Peyer's patch (tissue), 4 donors: ENCODE data around the gene SCP2. TPM values are rescaled to one million over a fixed set of nuclear protein-coding genes. Genes with fewer than 3 reads are reported as not detected.
A peak's percentile ranks its signal among the peaks of the same experiment; 100 is the strongest.
"Not testable (repeated sequence)": the region's sequence is repeated elsewhere in the genome, so short reads cannot be mapped to it uniquely, and the experiment has no call there.

Source experiments
- DNase-seq, 3 donors: peaks; one replicate each; pipeline ENCODE4 v3.0.0-alpha.2; 2017 to 2019
- H3K27ac ChIP-seq, 4 donors: fragments of 200-600 bp; sonication (generic); one replicate each; pipeline ENCODE4 v1.5.1; 2016 to 2019
- H3K27me3 ChIP-seq, 2 donors: fragments of 200-600 bp; sonication (generic); one replicate each; pipeline ENCODE4 v1.5.1; 2019
- H3K36me3 ChIP-seq, 3 donors: fragments of 200-600 bp; sonication (generic); one replicate each; pipeline ENCODE4 v1.5.1; 2016 to 2019
- H3K4me1 ChIP-seq, 4 donors: fragments of 200-600 bp; sonication (generic); one replicate each; pipeline ENCODE4 v1.5.1; 2016 to 2019
- H3K4me3 ChIP-seq, 4 donors: fragments of 200-600 bp; sonication (generic); 1 replicate in 3 of 4; 2 replicates in 1 of 4; pipeline ENCODE4 v1.5.1; 2016 to 2019; ENCODE audit warnings: mild to moderate bottlenecking in 1 of 4
- H3K9me3 ChIP-seq, 4 donors: fragments of 200-600 bp; sonication (generic); one replicate each; pipeline ENCODE4 v1.5.1; 2016 to 2019; ENCODE audit warnings: mild to moderate bottlenecking in 1 of 4
- POLR2A ChIP-seq, 2 donors: fragments of 450-650 bp; IDR thresholded peaks; one replicate each; pipeline ENCODE4 v1.5.1; 2017; ENCODE audit warnings: antibody characterized with exemption in 2 of 2, mild to moderate bottlenecking in 2 of 2, moderate library complexity in 2 of 2
- total RNA-seq, 4 donors: library from RNA; depleted of rRNA; stranded (reverse); fragments of >200 nt; gene quantifications; one replicate each; pipeline ENCODE4 v1.1.0, GENCODE V29; 2016
- TF ChIP-seq, protein P1 (sequence below), 6 experiments: fragments of 450-650 bp in 4 of 6; fragments of 200-600 bp in 2 of 6; sonication (generic) in 1 of 6; IDR thresholded peaks; one replicate each; pipeline ENCODE4 v1.5.1; 2017 to 2019; ENCODE audit warnings: antibody characterized with exemption in 6 of 6, mild to moderate bottlenecking in 3 of 6, moderate library complexity in 1 of 6

Gene SCP2
- total RNA-seq, 4 donors from 2014 or later: 161 to 402 (median 219) TPM

DNA sequence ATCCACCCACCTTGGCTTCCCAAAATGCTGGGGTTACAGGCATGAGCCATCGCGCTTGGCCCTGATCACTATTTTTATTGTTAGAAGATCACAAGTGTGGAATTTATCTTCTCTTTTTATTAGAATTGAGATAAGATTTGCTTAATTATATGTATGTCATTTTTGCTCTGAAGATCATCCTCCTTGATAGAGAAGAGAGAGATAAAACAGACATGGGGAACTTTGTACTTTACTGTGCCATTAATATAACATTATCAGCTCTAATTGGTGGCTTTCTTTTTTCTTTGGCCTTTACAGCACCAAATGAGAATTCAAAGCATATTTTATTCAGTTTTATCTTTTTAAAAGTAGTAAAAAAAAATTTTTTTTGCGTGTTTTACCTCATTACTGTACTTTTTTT, 46.8 kb downstream of the SCP2 start:
- H3K36me3 ChIP-seq: peaks cover 0 to 36% (median 0%) of the 10 kb centered on the region in 3 donors
- TF ChIP-seq, protein P1, sequence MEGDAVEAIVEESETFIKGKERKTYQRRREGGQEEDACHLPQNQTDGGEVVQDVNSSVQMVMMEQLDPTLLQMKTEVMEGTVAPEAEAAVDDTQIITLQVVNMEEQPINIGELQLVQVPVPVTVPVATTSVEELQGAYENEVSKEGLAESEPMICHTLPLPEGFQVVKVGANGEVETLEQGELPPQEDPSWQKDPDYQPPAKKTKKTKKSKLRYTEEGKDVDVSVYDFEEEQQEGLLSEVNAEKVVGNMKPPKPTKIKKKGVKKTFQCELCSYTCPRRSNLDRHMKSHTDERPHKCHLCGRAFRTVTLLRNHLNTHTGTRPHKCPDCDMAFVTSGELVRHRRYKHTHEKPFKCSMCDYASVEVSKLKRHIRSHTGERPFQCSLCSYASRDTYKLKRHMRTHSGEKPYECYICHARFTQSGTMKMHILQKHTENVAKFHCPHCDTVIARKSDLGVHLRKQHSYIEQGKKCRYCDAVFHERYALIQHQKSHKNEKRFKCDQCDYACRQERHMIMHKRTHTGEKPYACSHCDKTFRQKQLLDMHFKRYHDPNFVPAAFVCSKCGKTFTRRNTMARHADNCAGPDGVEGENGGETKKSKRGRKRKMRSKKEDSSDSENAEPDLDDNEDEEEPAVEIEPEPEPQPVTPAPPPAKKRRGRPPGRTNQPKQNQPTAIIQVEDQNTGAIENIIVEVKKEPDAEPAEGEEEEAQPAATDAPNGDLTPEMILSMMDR (IDR thresholded peaks at IDR 0.05): no peak
- no peak for TF ChIP-seq POLR2A (IDR thresholded peaks at IDR 0.05)

DNA sequence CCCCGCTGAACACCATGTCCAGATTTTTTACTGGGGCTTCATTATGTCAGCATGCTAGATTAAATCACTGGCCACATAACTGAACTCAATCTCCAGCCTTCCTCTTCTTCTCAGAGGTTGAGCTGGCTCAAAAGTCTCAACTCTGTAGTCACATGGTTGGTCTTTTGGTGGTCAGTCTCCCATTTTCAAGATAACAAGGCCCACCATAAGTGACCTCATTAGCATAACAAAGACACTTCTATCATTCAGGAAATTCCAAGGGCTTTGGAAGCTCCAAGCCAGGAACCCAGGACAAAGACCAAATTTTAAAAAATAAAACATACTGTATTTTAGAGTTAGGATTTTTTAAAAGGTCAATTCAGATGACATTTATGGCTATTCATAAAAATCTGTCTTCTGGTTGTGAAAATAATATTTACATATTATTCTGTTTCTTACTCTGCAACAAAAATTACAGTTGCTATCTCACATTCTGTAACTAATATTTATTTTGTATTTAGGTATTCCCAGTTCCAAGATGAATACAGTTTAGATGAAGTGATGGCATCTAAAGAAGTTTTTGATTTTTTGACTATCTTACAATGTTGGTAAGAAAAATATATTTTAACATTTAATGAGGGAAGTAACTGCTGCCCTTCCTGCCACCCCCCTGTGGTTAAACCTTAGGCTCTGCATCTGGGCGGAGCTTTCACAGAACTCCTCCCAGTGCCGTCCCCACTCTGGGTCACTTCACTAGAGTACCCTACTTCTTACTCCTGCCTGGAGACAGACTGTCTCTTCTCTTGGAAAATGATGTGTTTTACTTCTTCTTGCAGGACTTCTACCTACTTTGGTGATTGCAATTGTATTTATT, 49.3 kb downstream of the SCP2 start:
- H3K4me1 ChIP-seq: peaks cover 0 to 5% (median 0%) of the 10 kb centered on the region in 4 donors
- no peaks in the 10 kb centered on the region for H3K27me3 ChIP-seq
- TF ChIP-seq, protein P1 (IDR thresholded peaks at IDR 0.05): no peak
- TF ChIP-seq POLR2A (IDR thresholded peaks at IDR 0.05): no peak
- H3K36me3 ChIP-seq: peaks cover 0 to 58% (median 0%) of the 10 kb centered on the region in 3 donors
- DNase-seq: no peak
- H3K9me3 ChIP-seq: no peaks in the 10 kb centered on the region
- no peak overlapping the region for H3K4me3 ChIP-seq
- H3K27ac ChIP-seq: no peak overlapping the region

More for the DNA sequence above, 46.8 kb downstream of the SCP2 start:
- Histone ChIP-seq H3K27me3 (no peaks in the 10 kb centered on the region), H3K4me3 (no peak overlapping the region), H3K9me3 (no peaks in the 10 kb centered on the region), H3K27ac (no peak overlapping the region), H3K4me1 (peaks cover 0 to 13% (median 0%) of the 10 kb centered on the region in 4 donors)
- DNase-seq: peak in 1 of 3 donors; percentile 49

DNA sequence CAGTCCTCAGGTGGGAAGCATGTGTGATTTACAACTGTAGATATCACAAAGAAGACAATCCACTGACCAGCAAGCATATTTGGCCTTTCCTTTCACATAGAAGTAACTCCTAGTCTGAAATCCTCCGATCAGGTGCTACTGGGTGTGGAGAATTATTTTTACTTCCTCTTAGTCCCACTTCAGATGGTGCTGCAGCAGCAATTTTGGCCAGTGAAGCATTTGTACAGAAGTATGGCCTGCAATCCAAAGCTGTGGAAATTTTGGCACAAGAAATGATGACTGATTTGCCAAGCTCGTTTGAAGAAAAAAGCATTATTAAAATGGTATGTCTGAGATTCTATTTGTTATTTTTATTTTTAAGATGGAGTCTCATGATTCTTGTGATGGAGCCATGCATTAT, 51.0 kb downstream of the SCP2 start:
- DNase-seq: no peak
- Histone ChIP-seq H3K4me1 (peaks cover 0 to 5% (median 0%) of the 10 kb centered on the region in 4 donors), H3K36me3 (peaks cover 0 to 68% (median 0%) of the 10 kb centered on the region in 3 donors), H3K9me3 (no peaks in the 10 kb centered on the region), H3K4me3 (no peak overlapping the region), H3K27ac (no peak overlapping the region), H3K27me3 (no peaks in the 10 kb centered on the region)
- no peak for TF ChIP-seq POLR2A (IDR thresholded peaks at IDR 0.05)
- TF ChIP-seq, protein P1 (IDR thresholded peaks at IDR 0.05): no peak

DNA sequence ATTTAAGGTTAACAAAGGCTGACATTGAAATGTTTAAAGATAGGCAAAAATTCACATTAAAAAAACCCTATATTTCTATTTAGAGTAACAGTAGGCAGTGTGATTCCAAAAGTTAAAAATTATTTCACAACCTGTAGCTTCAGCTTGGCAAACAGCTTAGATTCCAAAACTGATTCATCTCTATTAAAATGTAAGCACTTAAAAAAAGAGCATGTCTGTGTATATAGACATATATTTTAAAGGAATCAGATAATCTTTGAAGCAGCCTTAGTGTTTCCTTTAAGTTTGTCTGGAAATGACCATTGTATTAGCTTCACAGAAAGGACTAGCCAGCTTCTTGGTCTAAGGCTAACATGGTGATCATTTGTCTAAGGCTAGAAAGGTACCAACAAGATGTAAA, 65.7 kb downstream of the SCP2 start:
- not testable (repeated sequence) for H3K27ac ChIP-seq, H3K9me3 ChIP-seq, DNase-seq, H3K27me3 ChIP-seq, H3K4me1 ChIP-seq, H3K4me3 ChIP-seq
- peaks cover 0 to 32% (median 0%) of the 10 kb centered on the region in 3 donors for H3K36me3 ChIP-seq

DNA sequence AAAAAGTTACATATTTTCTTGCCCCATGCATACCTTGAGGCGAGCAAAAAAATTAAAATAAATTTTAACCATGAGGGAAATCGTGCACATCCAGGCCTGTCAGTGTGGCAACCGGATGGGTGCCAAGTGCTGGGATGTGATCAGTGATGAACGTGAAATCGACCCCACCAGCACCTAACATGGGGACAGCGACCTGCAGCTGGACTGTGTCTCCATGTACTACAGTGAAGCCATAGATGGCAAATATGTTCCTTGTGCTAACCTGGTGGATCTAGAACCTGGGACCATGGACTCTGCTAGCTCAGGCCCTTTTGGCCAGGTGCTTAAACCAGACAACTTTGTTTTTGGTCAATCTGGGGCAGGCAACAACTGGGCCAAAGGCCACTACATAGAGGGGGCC, 67.6 kb downstream of the SCP2 start:
- no peaks in the 10 kb centered on the region for H3K27me3 ChIP-seq
- DNase-seq: no peak
- H3K36me3 ChIP-seq: peaks cover 0 to 28% (median 0%) of the 10 kb centered on the region in 3 donors
- H3K4me3 ChIP-seq: no peak overlapping the region
- no peaks in the 10 kb centered on the region for H3K9me3 ChIP-seq
- no peak overlapping the region for H3K27ac ChIP-seq
- TF ChIP-seq POLR2A (IDR thresholded peaks at IDR 0.05): no peak
- TF ChIP-seq, protein P1 (IDR thresholded peaks at IDR 0.05): no peak
- no peaks in the 10 kb centered on the region for H3K4me1 ChIP-seq

DNA sequence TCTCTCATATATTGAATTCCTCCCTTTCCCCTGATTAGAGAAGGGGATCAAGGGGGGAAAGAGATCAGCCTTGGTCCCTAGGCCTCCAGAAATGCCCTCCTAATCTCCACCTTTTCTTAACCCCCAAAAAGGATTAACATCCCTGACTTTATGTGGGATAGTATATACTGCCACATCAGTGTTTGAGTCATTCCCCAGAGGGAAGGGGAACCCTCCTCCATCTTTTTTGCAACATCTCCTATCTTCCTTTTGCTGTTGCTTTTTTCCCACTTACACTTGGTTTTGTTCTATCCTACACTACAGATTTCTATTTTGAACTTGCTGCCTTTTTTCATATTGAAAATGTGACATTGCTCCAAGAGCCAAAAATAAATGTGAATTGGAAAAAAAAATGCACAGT, 69.6 kb downstream of the SCP2 start:
- no peaks in the 10 kb centered on the region for H3K27me3 ChIP-seq
- peaks cover 0 to 18% (median 0%) of the 10 kb centered on the region in 3 donors for H3K36me3 ChIP-seq
- no peak overlapping the region for H3K4me3 ChIP-seq
- no peak overlapping the region for H3K27ac ChIP-seq
- DNase-seq: no peak
- no peaks in the 10 kb centered on the region for H3K4me1 ChIP-seq
- TF ChIP-seq, protein P1 (IDR thresholded peaks at IDR 0.05): no peak
- no peak for TF ChIP-seq POLR2A (IDR thresholded peaks at IDR 0.05)
- no peaks in the 10 kb centered on the region for H3K9me3 ChIP-seq
